ENCODE results near the gene MAG. TPM values are rescaled to one million over a fixed set of nuclear protein-coding genes. Genes with fewer than 3 reads are reported as not detected.

Gene MAG
- total and polyA plus RNA-seq, 2 of the 8 experiments (the other 6 are each of a cell fraction or from before 2014, with no cell fraction given) = 0.20 to 1.3 TPM

DNA sequence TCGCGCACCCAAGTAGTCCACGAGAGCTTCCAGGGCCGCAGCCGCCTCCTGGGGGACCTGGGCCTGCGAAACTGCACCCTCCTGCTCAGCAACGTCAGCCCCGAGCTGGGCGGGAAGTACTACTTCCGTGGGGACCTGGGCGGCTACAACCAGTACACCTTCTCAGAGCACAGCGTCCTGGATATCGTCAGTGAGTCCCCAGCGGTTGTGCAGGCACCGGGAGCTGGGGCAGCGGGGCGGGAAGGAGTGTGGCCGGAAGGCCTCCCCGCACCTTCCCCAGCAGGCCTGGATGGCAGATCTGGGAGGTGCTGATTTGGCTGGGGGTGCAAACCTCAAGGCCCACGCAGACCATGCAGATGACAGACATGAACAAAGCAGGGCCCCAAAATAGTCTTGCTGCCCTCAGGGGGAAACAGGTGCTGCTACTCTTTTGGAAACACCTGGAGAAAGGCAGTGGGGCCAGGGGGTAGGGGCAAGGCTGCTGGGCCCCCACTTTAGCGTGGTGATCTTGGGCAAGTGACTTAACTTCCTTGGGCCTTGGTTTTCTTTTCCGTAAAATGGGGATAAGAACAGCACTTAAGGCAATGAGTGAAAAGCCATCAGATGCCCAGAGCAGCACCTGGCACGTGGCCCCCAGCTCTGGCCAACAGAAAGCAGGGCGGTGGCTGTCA lies 4.0 kb downstream of the MAG start:
- Histone ChIP-seq H2BK12ac (ENCODE audit: low read depth, low read length) (no peak overlapping the region), H3K56ac (replicated peaks; ENCODE audit: insufficient read length, low read depth, low read length) (no peak overlapping the region), H3K79me1 (ENCODE audit: low read depth, low read length) (peaks cover 3% of the 10 kb centered on the region; the same call in 1 of the 2 replicates), H3K23ac (ENCODE audit: insufficient read length) (no peak overlapping the region), H2BK5ac (ENCODE audit: low read depth, low read length) (peak overlapping the region; percentile 73; the same call in 1 of the 2 replicates), H3K36me3 (ENCODE audit: control insufficient read depth in 2 of 4, insufficient read depth in 4 of 4, low read length in 3 of 4) (no peaks in the 10 kb centered on the region; a peak in 1 of 8 replicates), H3K4me3 (ENCODE audit: extremely low read depth in 1 of 4, insufficient read depth in 2 of 4, low read depth in 3 of 4, low read length in 4 of 4) (no peak overlapping the region), H2BK120ac (replicated peaks; ENCODE audit: low read depth, low read length) (no peak overlapping the region), H3K4me1 (replicated peaks in 1 of 4; ENCODE audit: control insufficient read depth in 3 of 4, insufficient read depth in 4 of 4, low read length in 3 of 4) (peaks cover 0 to 19% (median 10%) of the 10 kb centered on the region in 4 experiments; a peak in 6 of 7 replicates), H3K23me2 (ENCODE audit: low read depth, low read length) (peaks cover 24% of the 10 kb centered on the region; the same call in 1 of the 2 replicates), H2AFZ (ENCODE audit: low read length) (no peak overlapping the region; the same call in 1 of the 2 replicates), H4K5ac (ENCODE audit: insufficient read length, low read depth, low read length) (no peak overlapping the region), H2AK5ac (ENCODE audit: low read depth, low read length) (no peak overlapping the region), H3K27me3 (replicated peaks in 1 of 4; ENCODE audit: control insufficient read depth in 3 of 4, extremely low read depth in 1 of 4, insufficient read depth in 3 of 4, low read length in 3 of 4) (peaks cover 0 to 12% (median 2%) of the 10 kb centered on the region in 4 experiments; a peak in 2 of 7 replicates), H4K8ac (ENCODE audit: extremely low read depth, insufficient read depth, low read length) (peak overlapping the region; percentile 72), H4K91ac (replicated peaks; ENCODE audit: insufficient read length, low read length) (peak overlapping the region; percentile 62), H3K4ac (replicated peaks; ENCODE audit: insufficient read length, low read depth, low read length) (no peak overlapping the region), H4K20me1 (replicated peaks in 1 of 2; ENCODE audit: control insufficient read depth in 1 of 2, insufficient read depth in 2 of 2, low read length in 2 of 2) (peaks cover 0 to 21% of the 10 kb centered on the region in 2 experiments), H2BK15ac (ENCODE audit: low read length) (peak overlapping the region; percentile 32; the same call in 1 of the 2 replicates), H3K14ac (ENCODE audit: insufficient read length) (no peak overlapping the region), H3K18ac (ENCODE audit: extremely low read depth, low read length) (no peak overlapping the region), H3K9me3 (ENCODE audit: insufficient read depth in 2 of 2, low read depth in 1 of 2, low read length in 1 of 2) (no peaks in the 10 kb centered on the region; a peak in 1 of 4 replicates), H3K79me2 (ENCODE audit: control insufficient read depth in 1 of 2, insufficient read depth in 2 of 2, low read length in 2 of 2) (no peaks in the 10 kb centered on the region), H3K27ac (ENCODE audit: low read depth, low read length) (no peak overlapping the region), H3K9ac (replicated peaks in 1 of 4; ENCODE audit: extremely low read depth in 1 of 4, low read depth in 3 of 4, low read length in 3 of 4) (no peak overlapping the region), H2BK20ac (ENCODE audit: low read length) (no peak overlapping the region), H3K4me2 (ENCODE audit: insufficient read depth in 1 of 2, low read depth in 2 of 2, low read length in 2 of 2) (no peak overlapping the region)
- FAIRE-seq (no peak), DNase-seq (ENCODE audit: low read depth in 1 of 2, low spot score in 2 of 2) (peak in 1 of 2 experiments; percentile 66)
- TF ChIP-seq, protein P1, sequence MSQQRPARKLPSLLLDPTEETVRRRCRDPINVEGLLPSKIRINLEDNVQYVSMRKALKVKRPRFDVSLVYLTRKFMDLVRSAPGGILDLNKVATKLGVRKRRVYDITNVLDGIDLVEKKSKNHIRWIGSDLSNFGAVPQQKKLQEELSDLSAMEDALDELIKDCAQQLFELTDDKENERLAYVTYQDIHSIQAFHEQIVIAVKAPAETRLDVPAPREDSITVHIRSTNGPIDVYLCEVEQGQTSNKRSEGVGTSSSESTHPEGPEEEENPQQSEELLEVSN (IDR thresholded peaks at IDR 0.05) = peak; percentile 91
- peak; percentile 57 for TF ChIP-seq MAX (IDR thresholded peaks at IDR 0.05)
- no peak for TF ChIP-seq JUND (IDR thresholded peaks at IDR 0.05; ENCODE audit: low read length)
- no peak for TF ChIP-seq KDM4A (IDR thresholded peaks at IDR 0.05; ENCODE audit: low read depth, low read length, severe bottlenecking)
- no peak for TF ChIP-seq TAF7 (optimal IDR thresholded peaks at IDR 0.05; ENCODE audit: borderline replicate concordance, low read depth, low read length)
- no peak for TF ChIP-seq SRF (IDR thresholded peaks at IDR 0.05; ENCODE audit: low read depth, low read length)
- TF ChIP-seq CBX8 (IDR thresholded peaks at IDR 0.05; ENCODE audit: borderline replicate concordance, low read depth, low read length) = no peak
- TF ChIP-seq POLR2A (IDR thresholded peaks at IDR 0.05; ENCODE audit: control extremely low read depth in 1 of 2, low read depth in 2 of 2, low read length in 2 of 2) = no peak
- no peak for TF ChIP-seq TCF12 (IDR thresholded peaks at IDR 0.05; ENCODE audit: low read depth, low read length)
- TF ChIP-seq CHD1 (IDR thresholded peaks at IDR 0.05; ENCODE audit: low read depth, low read length) = no peak
- ChIA-PET CTCF (ENCODE audit: partially characterized antibody) (interaction anchor here (0.5 to 1.8 kb wide), 6 partner anchors 9 to 60 kb away, joined by 3 to 6 read pairs (median 4); no protein-coding TSS in a partner anchor), POLR2A (ENCODE audit: partially characterized antibody) (interaction anchor here (0.8 to 2.9 kb wide), 3 partner anchors 14 to 214 kb away, joined by 3 to 18 read pairs (median 3); partner anchors contain the start of gene HAMP)
- WGBS, 2 experiments (ENCODE audit: extremely low coverage in 1 of 2, insufficient coverage in 1 of 2, insufficient read length in 1 of 2, insufficient replicate concordance in 2 of 2, low coverage in 1 of 2, low lambda C conversion rate in 2 of 2, missing lambda C conversion rate in 1 of 2) = 72% methylated on average over 22 of the region's 24 CpGs; no CpG with 5 or more reads in 1 of the 2 experiments

All from H1 (cell line).